GM12875 (cell line): Measurements from ENCODE around the gene MTFR1L.

Experiments
- H3K4me3 ChIP-seq: one replicate; pipeline ENCODE4 v1.5.1; 2011; ENCODE audit warnings: low read depth, low read length, control low read depth
- CTCF ChIP-seq: IDR thresholded peaks from 2 replicates; pipeline ENCODE4 v1.5.1; 2011; ENCODE audit warnings: low read depth, mild to moderate bottlenecking, control low read depth, inconsistent platforms, low read length, moderate library complexity, borderline replicate concordance; ENCODE audit not compliant: insufficient read depth

The MTFR1L gene

GRCh38 chr1:25819491-25820246 is at the start of gene MTFR1L:
Gene MTFR1L (plus strand): TSS chr1:25819954. CDS start chr1:25823105, 3,151 bp downstream.
- no peak for TF ChIP-seq CTCF

GRCh38 chr1:25770541-25771220 is 49.1 kb upstream of the MTFR1L start:
- no peak for TF ChIP-seq CTCF
- H3K4me3 ChIP-seq, result no peak overlapping the region

More at GRCh38 chr1:25819491-25820246, at the start of gene MTFR1L:
- H3K4me3 ChIP-seq, result peak within 1 kb of the TSS; percentile 96

- no peak overlapping the region for H3K4me3 ChIP-seq
- TF ChIP-seq CTCF, result no peak
These were observed 48.3 kb upstream of the MTFR1L start for GRCh38 chr1:25771221-25772114.

DNA sequence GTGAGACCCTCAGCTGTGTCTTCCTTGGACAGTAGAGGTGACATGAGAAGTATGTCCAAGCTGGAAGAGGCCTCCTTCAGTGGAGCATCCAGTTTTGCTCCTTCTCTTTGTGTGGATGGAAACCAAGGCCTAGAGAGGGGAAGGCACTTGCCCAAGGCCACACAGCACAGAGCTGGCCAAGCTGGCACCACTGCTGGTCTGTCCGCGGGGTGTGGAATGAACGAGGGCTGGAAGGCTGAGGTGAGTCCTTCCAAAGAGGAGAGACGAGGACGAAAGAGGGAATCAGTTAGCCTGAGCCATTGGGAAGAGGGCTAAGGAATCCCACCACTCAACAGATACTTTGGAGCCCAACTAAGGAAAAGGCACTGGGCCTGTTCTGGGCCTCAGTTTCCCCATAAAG is 47.6 kb upstream of the MTFR1L start:
- TF ChIP-seq CTCF, result no peak
- no peak overlapping the region for H3K4me3 ChIP-seq

- TF ChIP-seq CTCF, result no peak
- H3K4me3 ChIP-seq, result no peak overlapping the region
These were observed 47.0 kb upstream of the MTFR1L start for GRCh38 chr1:25772692-25773245.

DNA sequence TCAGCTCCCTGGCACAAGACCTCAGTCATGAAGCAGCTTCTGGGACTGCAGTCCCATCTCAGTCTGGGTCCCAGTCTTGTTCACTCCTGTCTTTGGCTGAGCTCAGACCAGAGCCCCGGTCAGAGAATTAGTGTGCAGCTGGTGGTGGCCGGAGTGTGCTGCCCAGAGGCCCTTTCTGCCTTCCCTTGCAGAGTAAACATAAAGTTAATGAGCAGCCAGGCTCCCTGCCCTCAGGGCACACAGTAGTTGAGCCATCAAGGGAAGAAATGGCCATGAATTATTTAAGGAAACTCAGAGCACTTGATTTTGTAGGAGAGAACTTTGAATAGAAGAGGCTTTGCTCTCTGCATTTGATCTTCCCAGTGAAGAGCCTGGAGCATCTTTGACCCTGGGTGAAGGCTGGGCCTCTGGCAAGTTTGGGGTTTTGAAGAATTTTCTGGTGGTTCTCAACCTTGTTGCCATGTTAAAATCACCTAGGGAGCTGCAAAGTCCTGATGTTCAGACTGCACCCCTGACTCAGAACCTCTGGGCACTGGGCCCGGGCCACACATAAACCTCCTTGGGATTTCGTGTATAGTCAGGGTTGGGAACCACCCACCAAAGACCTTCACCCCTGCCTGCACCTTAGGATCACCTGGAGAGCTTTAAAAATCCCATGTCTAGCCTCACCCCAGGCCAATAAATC is 46.2 kb upstream of the MTFR1L start:
- TF ChIP-seq CTCF, result no peak
- no peak overlapping the region for H3K4me3 ChIP-seq
